ENCODE results near the gene RGL3. TPM values are rescaled to one million over a fixed set of nuclear protein-coding genes. Genes with fewer than 3 reads are reported as not detected.

Gene RGL3
- total and polyA plus RNA-seq, 7 donors = 1.1 to 15.5 (median 2.0) TPM

- intact Hi-C loops (cut with DNase I) = no loop called here
- Histone ChIP-seq H3K27ac (no peak overlapping the region), H3K4me3 (no peak overlapping the region), H3K9me3 (no peaks in the 10 kb centered on the region), H3K27me3 (peaks cover 0 to 13% (median 0%) of the 10 kb centered on the region in 3 donors), H3K36me3 (peaks cover 5 to 75% (median 50%) of the 10 kb centered on the region in 4 donors), H3K4me1 (no peaks in the 10 kb centered on the region)
- WGBS, 2 donors = 86 to 88% methylated on average over 13 of the region's 13 CpGs
- TF ChIP-seq, protein P1, sequence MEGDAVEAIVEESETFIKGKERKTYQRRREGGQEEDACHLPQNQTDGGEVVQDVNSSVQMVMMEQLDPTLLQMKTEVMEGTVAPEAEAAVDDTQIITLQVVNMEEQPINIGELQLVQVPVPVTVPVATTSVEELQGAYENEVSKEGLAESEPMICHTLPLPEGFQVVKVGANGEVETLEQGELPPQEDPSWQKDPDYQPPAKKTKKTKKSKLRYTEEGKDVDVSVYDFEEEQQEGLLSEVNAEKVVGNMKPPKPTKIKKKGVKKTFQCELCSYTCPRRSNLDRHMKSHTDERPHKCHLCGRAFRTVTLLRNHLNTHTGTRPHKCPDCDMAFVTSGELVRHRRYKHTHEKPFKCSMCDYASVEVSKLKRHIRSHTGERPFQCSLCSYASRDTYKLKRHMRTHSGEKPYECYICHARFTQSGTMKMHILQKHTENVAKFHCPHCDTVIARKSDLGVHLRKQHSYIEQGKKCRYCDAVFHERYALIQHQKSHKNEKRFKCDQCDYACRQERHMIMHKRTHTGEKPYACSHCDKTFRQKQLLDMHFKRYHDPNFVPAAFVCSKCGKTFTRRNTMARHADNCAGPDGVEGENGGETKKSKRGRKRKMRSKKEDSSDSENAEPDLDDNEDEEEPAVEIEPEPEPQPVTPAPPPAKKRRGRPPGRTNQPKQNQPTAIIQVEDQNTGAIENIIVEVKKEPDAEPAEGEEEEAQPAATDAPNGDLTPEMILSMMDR (IDR thresholded peaks at IDR 0.05) = no peak
- no peak for TF ChIP-seq EP300 (IDR thresholded peaks at IDR 0.05)
- no peak for TF ChIP-seq POLR2A (IDR thresholded peaks at IDR 0.05)
- TF ChIP-seq POLR2AphosphoS5 (IDR thresholded peaks at IDR 0.05) = no peak
- DNase-seq = no peak
These were observed 29.3 kb upstream of the RGL3 start for GRCh38 chr19:11448410-11448809.

GRCh38 chr19:11447347-11448262 is 28.5 kb upstream of the RGL3 start:
- no peak for DNase-seq
- TF ChIP-seq, protein P1 (IDR thresholded peaks at IDR 0.05) = no peak
- TF ChIP-seq POLR2A (IDR thresholded peaks at IDR 0.05) = no peak
- TF ChIP-seq EP300 (IDR thresholded peaks at IDR 0.05) = no peak
- TF ChIP-seq POLR2AphosphoS5 (IDR thresholded peaks at IDR 0.05) = no peak
- peaks cover 0 to 8% (median 0%) of the 10 kb centered on the region in 3 donors for H3K27me3 ChIP-seq
- H3K27ac ChIP-seq = no peak overlapping the region
- WGBS, 2 donors = 92% methylated on average over 35 of the region's 35 CpGs
- no peaks in the 10 kb centered on the region for H3K4me1 ChIP-seq
- intact Hi-C loops (cut with DNase I) = loop anchor here (2.0 kb wide), 1 partner anchor 153 kb away; no protein-coding TSS in a partner anchor
- peaks cover 9 to 83% (median 55%) of the 10 kb centered on the region in 4 donors for H3K36me3 ChIP-seq
- H3K9me3 ChIP-seq = no peaks in the 10 kb centered on the region
- H3K4me3 ChIP-seq = no peak overlapping the region

- Histone ChIP-seq H3K27ac (no peak overlapping the region), H3K27me3 (peaks cover 0 to 5% (median 0%) of the 10 kb centered on the region in 3 donors), H3K4me1 (no peaks in the 10 kb centered on the region), H3K9me3 (no peaks in the 10 kb centered on the region), H3K4me3 (no peak overlapping the region), H3K36me3 (peaks cover 15 to 92% (median 63%) of the 10 kb centered on the region in 4 donors)
- intact Hi-C loops (cut with DNase I) = loop anchor here (1.0 to 2.0 kb wide), 2 partner anchors 152 to 203 kb away; no protein-coding TSS in a partner anchor
- no peak for TF ChIP-seq EP300 (IDR thresholded peaks at IDR 0.05)
- TF ChIP-seq, protein P1 (IDR thresholded peaks at IDR 0.05) = peak; percentile 67 to 85 (median 75)
- TF ChIP-seq POLR2AphosphoS5 (IDR thresholded peaks at IDR 0.05) = no peak
- WGBS, 2 donors = 65 to 79% methylated on average over 23 of the region's 23 CpGs
- peak; percentile 78 for DNase-seq
These were observed 27.7 kb upstream of the RGL3 start for GRCh38 chr19:11446652-11447301.

DNA sequence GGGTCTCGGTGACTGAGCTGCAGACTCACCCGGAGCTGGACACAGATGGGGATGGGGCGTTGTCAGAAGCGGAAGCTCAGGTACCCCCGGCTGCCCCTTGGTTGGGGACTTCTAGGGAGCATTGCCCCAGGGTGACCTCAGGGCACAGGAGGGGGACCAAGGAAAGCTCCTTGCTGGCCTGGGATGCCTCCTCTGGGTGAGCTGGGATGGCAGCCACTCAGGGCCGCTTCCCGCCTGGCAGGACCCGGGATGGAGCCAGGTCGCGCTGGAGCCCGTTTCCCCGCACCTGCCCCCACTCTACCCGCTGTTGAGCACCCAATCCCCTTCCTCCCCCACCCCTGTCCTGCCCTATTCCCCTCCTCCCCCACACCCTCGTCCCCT is 27.1 kb upstream of the RGL3 start:
- no peak for DNase-seq
- TF ChIP-seq POLR2AphosphoS5 (IDR thresholded peaks at IDR 0.05) (no peak), EP300 (IDR thresholded peaks at IDR 0.05) (no peak), POLR2A (IDR thresholded peaks at IDR 0.05) (no peak)
- TF ChIP-seq, protein P1 (IDR thresholded peaks at IDR 0.05) = no peak
- intact Hi-C loops (cut with DNase I) = loop anchor here (1.0 to 2.0 kb wide), 2 partner anchors 151 to 203 kb away; no protein-coding TSS in a partner anchor
- no peak overlapping the region for H3K27ac ChIP-seq
- H3K27me3 ChIP-seq = peaks cover 0 to under 1% (median 0%) of the 10 kb centered on the region in 3 donors
- H3K9me3 ChIP-seq = no peaks in the 10 kb centered on the region
- H3K36me3 ChIP-seq = peaks cover 18 to 97% (median 66%) of the 10 kb centered on the region in 4 donors
- no peak overlapping the region for H3K4me3 ChIP-seq
- H3K4me1 ChIP-seq = no peaks in the 10 kb centered on the region
- WGBS, 2 donors = 89 to 92% methylated on average over 14 of the region's 14 CpGs
